ENCODE results near the gene LRMDA. TPM values are rescaled to one million over a fixed set of nuclear protein-coding genes. Genes with fewer than 3 reads are reported as not detected.

Gene LRMDA
- total and polyA plus RNA-seq, 2 of the 13 experiments (the other 11 are each of a cell fraction or from before 2014, with no cell fraction given) = 13.4 to 22.0 TPM

- TF ChIP-seq KLF15 (CRISPR knock-in tag; IDR thresholded peaks at IDR 0.05; ENCODE audit: borderline replicate concordance) (no peak), ZNF777 (CRISPR knock-in tag; IDR thresholded peaks at IDR 0.05) (peak; percentile 84), ATF4 (CRISPR knock-in tag; IDR thresholded peaks at IDR 0.05) (peak in 1 of 2 experiments; percentile 58; a peak in 2 of 4 replicates), SOX5 (CRISPR knock-in tag; IDR thresholded peaks at IDR 0.05; ENCODE audit: borderline replicate concordance) (peak; percentile 43; the same call in 1 of the 2 replicates), ZNF672 (CRISPR knock-in tag; IDR thresholded peaks at IDR 0.05) (no peak), ATF5 (CRISPR knock-in tag; IDR thresholded peaks at IDR 0.05; ENCODE audit: low read depth) (no peak), ZNF232 (CRISPR knock-in tag; IDR thresholded peaks at IDR 0.05; ENCODE audit: borderline replicate concordance) (no peak), ZNF44 (CRISPR knock-in tag; IDR thresholded peaks at IDR 0.05) (no peak), ATF7 (IDR thresholded peaks at IDR 0.05) (no peak), ATF7 (CRISPR knock-in tag; IDR thresholded peaks at IDR 0.05) (peak; percentile 53; the same call in 1 of the 2 replicates), ZNF205 (CRISPR knock-in tag; IDR thresholded peaks at IDR 0.05) (peak; percentile 45; the same call in 1 of the 2 replicates), KDM1A (CRISPR knock-in tag; IDR thresholded peaks at IDR 0.05) (no peak), ZNF431 (CRISPR knock-in tag; IDR thresholded peaks at IDR 0.05; ENCODE audit: borderline replicate concordance, low read depth) (peak; percentile 31; the same call in 1 of the 2 replicates), ZNF543 (CRISPR knock-in tag; IDR thresholded peaks at IDR 0.05) (no peak), ZNF460 (CRISPR knock-in tag; IDR thresholded peaks at IDR 0.05; ENCODE audit: borderline replicate concordance) (no peak), ZNF441 (CRISPR knock-in tag; IDR thresholded peaks at IDR 0.05; ENCODE audit: borderline replicate concordance) (0 out of 2 replicates have a peak, but pooled peaks have one; percentile 25), ZNF12 (CRISPR knock-in tag; IDR thresholded peaks at IDR 0.05) (peak; percentile 33; the same call in 1 of the 2 replicates), MYNN (CRISPR knock-in tag; IDR thresholded peaks at IDR 0.05; ENCODE audit: low read depth) (no peak), ZNF841 (CRISPR knock-in tag; IDR thresholded peaks at IDR 0.05; ENCODE audit: borderline replicate concordance) (no peak), ZNF230 (CRISPR knock-in tag; IDR thresholded peaks at IDR 0.05) (no peak), ZNF768 (CRISPR knock-in tag; IDR thresholded peaks at IDR 0.05) (peak; percentile 6; the same call in 1 of the 2 replicates), ZNF274 (CRISPR knock-in tag; IDR thresholded peaks at IDR 0.05) (peak; percentile 69; the same call in 1 of the 2 replicates)
- TF ChIP-seq, protein P1, sequence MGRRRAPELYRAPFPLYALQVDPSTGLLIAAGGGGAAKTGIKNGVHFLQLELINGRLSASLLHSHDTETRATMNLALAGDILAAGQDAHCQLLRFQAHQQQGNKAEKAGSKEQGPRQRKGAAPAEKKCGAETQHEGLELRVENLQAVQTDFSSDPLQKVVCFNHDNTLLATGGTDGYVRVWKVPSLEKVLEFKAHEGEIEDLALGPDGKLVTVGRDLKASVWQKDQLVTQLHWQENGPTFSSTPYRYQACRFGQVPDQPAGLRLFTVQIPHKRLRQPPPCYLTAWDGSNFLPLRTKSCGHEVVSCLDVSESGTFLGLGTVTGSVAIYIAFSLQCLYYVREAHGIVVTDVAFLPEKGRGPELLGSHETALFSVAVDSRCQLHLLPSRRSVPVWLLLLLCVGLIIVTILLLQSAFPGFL (CRISPR knock-in tag; IDR thresholded peaks at IDR 0.05) = no peak
- TF ChIP-seq, protein P2, sequence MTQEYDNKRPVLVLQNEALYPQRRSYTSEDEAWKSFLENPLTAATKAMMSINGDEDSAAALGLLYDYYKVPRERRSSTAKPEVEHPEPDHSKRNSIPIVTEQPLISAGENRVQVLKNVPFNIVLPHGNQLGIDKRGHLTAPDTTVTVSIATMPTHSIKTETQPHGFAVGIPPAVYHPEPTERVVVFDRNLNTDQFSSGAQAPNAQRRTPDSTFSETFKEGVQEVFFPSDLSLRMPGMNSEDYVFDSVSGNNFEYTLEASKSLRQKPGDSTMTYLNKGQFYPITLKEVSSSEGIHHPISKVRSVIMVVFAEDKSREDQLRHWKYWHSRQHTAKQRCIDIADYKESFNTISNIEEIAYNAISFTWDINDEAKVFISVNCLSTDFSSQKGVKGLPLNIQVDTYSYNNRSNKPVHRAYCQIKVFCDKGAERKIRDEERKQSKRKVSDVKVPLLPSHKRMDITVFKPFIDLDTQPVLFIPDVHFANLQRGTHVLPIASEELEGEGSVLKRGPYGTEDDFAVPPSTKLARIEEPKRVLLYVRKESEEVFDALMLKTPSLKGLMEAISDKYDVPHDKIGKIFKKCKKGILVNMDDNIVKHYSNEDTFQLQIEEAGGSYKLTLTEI (CRISPR knock-in tag; conservative IDR thresholded peaks at IDR 0.05) = no peak
These were observed at the start of gene LRMDA (continued) for GRCh38 chr10:75431180-75432111.

All from HepG2 (cell line).